HG02840 (cell line): ENCODE data around the gene PAX9.

Experiments used
- ATAC-seq: cut with Tn5 transposase; IDR thresholded peaks from one replicate; pipeline ENCODE4 v1.9.1; 2021; ENCODE audit warnings: mild to moderate bottlenecking, moderate library complexity, moderate number of reproducible peaks; ENCODE audit not compliant: unreplicated experiment, low FRiP score

The PAX9 gene

DNA sequence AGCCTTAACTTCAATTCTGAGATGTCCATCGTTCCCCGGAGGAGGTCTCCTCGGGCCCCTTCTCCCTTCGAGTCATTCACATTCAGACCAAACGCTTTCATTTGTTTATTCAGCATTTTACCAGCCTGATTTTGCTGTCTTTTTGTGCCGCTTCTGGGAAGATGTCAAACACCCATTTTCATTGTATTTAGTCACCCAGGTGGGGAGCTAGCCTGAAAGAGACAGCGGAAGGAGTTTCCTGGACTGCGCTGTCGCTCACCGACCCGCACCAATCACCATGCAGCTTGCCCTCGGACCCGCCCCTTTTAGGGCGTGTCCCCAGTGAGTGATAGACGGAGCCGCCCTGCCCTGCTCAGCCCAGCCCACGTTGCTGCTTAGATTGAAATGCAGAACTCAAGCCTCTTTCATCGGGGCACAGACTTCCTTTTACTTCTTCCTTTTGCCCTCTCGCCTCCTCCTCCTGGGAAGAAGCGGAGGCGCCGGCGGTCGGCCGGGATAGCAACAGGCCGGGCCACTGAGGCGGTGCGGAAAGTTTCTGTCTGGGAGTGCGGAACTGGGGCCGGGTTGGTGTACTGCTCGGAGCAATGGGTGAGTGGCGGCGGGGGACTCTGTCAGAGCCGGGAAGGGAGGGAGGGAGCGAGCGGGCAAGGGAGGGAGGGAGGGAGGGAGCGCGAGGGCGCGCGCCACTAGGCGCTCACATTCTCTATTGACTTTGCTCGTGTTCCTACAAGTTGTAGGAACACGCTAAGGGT lies at the start of gene PAX9:
PAX9 (plus strand) TSS at position 355 of the 752 bp plus-strand sequence; CDS start at position 585, 230 bp downstream.
- ATAC-seq = peak; percentile 76

DNA sequence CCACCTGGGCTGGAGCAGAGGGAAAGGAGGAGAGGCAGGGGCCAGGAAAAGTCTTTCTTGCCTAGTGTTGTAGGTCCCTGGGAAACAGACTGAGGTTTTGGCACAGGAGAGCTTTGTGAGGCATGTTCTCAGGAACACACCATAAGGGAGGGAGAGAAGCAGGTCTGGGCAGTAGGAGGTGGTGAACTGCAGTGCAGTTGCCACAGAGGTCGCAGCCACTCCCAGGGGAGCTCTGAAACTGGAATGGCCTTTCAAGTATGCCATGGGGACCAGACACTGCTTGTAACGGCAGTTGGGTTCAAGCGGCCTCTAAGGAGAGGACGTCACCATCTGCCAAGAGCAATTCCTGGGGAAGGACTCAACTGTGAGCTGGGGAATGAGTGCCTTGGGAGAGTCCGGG lies 43.8 kb upstream of the PAX9 start:
- no peak for ATAC-seq

DNA sequence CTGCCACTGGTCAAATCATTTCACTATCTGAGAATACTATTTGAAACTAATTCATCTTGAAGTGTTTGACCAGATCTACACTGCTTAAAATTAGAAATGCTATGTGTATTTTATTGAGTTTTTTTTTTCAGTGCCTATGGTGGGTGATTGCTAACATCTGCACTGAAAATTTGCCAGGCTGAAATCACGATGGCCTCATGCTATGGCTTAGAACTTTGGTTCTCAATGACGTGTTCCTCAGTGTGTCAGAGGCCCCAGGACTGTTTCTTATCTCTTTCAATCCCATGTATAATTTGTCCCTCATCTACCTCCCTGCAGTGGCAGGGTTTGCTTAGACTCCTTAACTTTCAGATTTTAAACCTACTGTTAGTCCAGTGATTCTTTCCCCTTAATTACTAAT lies 43.0 kb upstream of the PAX9 start:
- ATAC-seq = no peak

DNA sequence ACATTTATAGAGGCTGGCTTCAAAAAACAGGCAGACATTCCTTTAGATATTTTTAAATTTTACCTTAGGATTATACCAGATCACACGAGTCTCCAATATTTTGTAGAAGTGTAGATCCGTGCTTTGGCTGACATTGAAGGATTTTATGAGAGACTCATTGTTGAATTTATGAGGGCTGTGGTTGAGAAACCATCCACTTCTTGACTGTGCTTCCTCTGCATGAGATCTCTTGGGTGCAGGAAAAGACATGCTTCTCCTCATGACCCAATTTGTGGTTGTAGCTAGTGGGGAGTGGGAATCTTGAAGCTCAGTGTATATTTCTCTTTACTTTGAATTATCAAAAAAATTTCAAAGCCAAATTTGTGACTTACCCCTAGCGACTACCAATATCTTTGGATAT lies 42.5 kb upstream of the PAX9 start:
- no peak for ATAC-seq

DNA sequence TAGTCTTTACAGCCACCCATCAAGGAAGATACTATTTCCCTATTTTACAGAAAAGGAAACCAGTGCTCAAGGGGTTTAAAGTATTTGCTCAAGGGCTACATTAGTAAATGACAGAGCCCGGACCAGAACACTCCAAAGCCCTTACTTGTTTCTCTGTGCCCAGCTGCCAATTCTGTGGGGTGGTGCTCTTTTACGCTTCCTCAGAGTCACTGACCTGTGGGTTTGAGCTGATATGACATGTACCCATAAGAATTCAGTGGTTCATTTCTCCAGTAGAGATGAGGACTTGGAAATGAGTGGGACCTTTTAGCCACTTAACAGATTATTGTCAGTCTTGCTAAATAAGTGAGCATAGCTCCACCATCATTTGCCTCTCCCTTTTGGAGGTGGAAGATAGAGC lies 41.8 kb upstream of the PAX9 start:
- ATAC-seq = no peak

DNA sequence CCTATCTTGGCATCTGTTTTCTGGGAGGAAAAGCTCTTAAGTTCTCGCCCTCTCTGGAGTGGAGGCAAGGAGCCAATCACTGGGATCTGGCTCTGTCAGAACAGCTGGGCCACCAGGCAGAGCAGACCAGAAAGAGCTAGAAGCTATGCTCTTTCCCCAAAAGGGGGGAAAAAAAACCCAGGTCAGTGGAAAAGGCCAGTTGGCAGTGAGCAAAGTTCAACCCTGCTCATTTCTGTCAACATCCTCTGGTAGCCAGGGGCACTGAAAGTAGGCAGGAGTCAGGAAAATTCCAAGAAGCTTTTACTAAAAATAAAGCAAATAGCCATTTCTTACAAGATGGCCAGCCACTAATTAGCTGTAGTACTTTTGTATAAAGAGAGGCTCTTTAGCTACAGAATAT lies 36.6 kb upstream of the PAX9 start:
- ATAC-seq = no peak

DNA sequence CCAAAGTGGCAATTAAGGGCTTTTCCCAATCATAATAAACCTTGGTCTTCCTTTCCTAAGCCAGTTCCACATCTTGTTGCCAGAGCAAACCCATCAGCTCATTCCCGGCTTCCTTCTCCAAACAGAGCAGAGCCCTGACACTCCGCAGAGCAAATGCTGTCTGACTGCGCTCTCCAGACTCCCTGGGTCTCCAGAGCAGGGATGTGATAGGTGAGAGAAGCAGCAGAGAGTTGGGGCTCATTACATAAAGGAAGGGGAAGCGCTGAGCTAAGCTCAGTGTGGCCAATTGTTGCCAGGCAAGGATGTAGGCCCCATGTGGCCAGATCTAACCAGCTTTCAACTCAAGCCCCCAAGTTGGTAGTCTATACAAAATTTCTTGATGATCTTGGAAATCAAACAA lies 36.2 kb upstream of the PAX9 start:
- ATAC-seq = no peak

DNA sequence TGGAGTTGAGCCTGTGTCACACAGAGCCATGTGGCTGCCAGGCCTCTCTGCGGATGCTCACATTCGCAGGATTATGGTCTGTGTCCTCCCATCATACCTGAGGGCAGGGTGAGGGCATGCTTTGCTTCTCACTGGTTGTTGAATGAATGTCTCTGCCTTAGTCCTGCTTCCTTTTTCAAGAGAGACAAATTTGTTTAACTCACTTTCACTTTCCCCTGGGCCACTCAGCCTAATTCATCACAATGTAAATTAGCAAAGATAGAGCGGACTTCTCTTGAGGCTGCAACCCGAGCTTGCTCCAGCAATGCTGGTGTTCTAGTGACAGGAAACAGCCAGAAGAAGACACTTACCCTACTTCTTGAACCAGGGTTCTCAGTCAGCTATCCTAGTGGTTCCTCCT lies 35.5 kb upstream of the PAX9 start:
- ATAC-seq = no peak

DNA sequence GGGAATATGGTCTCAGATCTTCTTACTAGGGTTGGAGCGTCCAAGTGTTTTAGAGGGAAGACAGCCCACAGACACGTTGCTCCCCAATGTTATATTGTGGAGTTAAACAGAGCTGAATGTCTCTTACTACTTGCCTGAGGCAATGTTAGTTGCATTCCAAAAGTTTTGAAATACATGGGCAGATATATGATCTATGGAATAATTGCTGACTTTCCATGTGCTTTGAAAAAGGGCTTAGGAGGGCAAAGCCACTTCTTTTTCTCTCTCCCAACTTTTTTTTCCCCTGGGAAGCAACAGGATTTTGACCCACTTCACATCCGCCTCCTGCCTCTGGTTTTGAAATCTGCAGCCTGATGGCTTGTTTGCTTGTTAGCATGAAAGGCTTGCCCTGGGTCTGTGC lies 33.7 kb upstream of the PAX9 start:
- ATAC-seq = no peak

DNA sequence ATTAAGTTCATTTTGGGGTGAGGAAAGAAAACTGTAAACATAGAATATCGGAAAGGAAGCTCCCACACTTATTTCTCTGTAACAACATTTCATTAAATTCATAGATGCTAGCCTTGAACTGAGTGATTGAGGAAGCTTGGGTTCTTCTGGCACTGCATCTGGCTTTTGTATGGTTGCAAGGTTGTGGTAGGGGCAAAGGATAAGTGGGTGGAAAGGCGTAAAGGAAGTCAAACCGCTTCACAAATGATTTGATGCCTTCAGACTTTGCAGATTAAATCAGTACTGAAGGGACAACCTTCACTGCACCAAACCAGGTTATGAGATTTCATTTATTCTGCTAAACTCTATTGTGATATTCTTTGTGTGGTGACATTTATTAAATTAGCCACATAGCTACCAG lies 28.1 kb upstream of the PAX9 start:
- no peak for ATAC-seq

DNA sequence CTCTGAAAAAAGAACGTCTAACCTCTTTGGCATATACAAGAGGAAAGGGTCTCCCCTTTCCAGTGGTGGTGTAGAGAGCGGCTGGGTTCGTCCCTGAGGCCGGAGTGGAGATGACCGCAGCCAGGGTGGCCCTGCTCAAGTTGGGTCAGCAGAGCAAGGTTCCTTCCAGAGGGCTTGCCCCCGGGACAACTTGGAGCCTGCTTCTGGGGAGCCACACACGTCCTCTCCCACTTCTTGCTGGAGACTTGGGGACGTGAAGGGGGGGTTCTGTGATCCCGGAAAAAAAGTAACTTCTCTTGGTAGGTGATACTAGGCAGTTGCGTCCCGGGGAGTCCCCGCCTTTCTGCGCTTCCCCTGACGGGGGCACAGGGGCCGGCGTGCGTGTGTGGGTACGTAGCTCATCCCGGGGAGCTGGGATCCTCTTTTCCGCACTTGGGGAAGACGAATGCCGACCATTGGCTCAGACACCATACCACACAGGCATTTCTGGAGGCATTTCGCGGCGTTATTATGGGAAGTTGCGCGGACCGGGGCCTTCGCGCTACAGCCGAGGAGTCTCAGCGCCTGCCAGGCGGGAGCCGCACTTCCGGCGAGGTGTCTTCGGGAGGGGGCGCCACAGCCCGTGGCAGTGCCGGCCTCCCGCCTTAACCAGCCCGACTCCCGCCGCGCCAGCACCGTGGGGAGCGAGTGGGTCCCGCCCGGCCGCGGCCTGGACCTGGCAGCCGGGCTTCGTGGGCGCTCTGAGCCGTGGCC lies 14.8 kb upstream of the PAX9 start:
- ATAC-seq = no peak

DNA sequence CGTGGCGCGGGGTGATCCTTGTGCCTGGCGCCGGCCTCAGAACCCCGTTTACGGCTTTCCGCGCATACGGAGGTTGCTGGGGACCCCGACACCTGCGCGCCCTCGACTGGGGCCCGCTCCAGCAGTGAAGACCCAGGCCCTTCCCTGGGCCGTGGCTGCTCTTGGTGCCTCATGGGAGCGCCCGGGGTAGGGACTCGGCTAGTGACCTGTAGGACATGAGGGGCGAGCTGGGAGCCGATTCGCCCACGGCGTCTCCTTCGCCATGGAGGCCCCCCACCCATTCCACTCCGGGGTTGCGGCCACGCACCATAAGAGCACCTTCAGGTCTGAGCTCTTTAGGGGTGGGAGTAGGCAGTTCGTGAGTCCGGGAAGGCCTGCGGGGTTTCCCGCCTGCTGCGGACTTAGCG lies 14.2 kb upstream of the PAX9 start:
- ATAC-seq = no peak

DNA sequence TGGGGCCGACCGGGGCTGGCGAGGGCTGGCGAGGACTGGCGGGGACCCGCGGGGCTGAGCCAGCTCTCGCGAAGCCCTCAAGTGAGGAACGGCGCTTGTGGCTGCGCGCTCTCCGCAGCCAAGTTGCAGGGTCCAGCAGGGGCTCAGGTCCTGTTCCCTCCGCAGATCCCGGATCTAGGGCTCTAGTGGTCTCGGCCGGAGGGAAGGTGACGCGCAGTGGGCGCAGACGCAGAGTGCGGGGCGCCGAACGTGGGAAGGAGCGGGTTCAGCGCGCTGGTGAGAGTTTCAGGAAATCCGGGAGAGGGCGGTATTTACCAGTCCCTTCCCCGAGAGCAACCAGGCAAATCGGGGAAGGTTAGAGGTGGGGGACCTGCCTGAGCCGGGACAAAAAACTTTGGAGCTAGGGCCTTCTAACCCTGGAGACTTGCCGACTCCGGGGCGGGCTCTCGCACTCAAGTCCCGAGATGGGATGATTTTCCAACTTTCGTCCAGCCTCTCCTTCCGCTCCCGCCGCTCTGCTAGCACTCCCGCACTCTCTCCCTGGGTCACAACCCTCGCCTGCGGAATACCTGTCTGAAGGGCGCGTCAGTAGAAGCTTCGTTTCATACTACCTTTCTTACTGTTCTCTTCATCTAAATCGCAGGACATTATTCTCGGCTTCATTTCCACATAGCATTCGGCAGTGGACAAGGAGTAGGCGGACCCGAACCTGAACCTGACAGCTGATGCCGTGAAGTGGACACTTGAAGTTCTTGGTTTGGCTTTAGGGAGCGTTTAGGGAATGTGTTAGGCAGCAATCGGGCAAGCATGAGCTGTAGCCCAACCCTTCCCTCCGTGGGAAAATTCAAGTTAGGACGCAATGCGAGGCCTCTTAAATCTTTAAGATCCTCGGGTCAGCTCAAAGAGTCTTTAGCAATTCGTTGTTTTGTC lies 13.6 kb upstream of the PAX9 start:
- no peak for ATAC-seq

DNA sequence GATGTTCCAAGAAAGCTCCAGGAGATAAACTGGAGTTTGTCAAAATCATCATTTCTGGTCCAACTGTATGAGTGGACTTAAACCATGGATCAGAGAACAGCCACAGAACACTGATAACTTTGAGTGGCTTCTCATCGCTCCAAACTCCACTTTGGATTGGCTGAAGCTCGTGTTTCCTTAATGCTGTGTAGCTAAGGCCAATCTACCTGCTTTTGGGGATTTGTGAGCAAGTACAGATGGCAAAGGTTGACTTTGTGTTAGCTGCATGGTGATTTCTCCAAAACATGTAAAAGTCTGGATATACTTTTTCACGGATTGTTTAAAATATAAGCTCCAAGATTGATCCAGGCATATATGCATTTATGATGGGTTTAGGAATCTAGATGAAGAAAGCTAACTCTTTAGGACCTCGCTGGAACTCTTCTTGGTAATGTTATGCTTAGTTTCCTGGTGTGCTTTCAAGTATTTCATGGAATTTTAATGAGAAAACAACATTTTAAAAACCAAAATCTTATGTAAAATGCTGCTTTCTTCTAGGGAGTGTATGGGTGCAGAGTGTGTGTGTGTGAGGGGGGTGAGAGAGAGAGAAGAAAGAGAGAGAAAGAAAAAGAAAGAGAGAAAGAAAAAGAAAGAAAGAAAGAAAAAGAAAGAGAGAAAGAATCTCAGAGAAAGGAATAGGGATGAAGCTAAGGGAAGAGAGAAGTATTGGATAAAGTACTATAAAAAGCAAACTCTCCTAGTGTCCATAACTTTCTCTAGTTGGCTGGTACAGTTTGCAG lies 11.6 kb upstream of the PAX9 start:
- ATAC-seq = no peak

DNA sequence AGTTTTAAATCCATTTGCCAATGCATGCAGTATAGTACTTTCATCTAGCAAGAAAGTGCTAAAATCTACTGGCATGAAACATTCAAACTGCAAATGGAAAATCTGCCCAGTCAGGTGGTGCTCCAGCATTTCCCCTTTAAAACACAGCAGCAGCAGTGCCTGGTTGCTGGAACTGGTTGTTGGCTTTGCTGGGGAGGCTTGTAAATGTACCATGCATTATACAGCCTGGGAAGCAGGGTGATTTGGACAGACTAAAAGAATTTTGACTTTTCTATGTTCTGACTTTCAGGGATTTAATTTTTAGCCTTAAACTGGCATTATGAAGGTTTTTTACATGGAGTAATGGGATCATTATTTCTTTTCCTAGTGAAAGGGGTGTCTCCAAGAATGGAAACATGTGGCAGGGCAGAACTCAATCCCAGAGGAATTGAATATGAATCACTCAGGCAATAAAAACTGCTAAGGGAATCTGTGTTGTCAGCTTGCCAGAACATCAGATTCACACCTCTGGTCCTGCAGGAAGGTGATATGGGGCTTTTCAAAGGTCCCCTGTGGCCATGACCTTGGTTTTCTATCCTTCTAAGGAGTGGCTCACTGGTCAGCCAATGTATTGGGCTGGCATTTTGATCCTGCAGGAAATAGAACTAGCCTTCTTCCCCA lies 9.0 kb upstream of the PAX9 start:
- no peak for ATAC-seq

DNA sequence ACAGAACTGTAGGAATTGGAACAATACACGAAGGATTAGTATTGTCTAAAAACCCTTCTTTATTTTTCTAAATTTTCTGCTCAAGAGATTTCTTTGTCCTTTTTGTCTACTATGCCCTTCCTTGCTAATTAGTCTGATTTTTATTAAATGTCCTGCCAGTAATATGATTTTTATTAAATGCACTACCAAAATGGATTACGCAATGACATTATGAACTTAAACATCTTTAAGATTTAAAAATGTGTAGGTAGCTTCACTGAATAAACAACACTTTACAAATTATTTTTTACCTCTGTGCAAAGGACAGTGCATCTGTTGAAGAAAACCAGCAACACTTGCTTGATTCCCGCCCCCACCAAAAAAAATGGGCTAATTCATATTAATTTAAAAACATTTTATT lies 8.2 kb upstream of the PAX9 start:
- no peak for ATAC-seq

DNA sequence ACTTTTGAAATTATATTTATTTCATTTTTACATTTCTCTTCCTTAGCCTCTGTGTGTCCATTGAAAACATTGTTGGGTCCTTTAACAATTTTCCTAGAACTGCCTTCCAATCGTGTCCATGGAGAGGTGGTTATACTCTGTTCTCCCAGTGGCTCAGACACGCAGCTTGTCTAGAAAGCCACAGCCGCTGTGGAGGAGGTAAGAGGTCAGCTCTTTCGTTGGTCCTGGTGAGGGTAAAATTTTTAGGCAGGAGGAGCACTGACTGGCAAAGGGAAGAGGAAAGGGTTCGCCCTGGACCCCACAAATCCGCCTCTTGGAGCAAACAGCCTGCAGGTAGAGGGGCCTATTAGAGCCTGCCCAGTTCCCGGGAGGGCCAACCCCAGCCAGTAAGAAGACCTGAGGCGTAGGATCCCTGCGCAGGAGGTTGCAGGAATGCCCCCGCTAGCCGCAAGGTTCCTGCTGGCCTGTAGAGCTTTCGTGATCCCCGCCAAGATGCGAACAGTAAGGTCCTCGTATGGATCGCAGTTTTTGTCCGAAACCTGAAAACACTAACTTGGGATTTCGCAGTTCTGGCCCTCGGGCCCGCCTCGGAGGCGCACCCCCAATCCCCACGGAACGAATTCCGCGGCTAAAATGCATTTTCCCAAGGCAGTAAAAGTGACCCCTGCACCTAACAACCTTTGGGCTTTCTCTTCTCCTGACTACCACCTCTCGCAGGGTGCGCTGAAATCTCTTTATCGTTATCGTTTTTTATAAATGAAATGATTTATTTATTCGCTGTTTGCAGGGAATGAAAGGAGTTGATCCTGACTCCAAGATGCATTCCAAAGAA lies 7.5 kb upstream of the PAX9 start:
- no peak for ATAC-seq

DNA sequence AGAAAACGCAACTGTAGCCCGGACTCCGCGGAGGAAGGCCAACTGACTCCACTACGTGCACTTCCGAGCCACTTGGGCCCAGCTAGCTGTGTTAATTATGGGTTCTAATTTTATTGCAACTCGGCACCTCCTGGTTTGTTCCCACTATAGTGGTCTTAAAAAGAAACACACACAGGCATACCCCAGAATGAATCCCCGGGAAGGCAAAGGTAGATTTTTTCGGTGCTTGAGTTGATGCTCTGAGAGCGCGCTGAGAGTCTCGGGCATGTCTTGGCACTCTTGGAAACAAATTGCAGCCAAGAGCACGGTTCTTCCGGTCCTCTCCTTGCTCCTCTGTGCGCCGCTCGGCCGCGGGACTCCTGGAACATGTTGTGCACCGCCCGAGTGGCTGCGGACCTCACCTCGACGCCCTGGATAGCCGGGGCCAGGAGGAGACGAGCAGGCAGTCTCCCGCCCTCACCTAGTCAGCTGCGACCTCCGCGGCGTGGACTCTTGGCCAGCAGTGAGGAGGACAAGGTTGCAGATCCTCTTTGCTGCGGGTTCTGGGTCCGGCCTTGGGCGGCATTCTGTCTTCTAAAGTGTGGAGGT lies 6.8 kb upstream of the PAX9 start:
- ATAC-seq = no peak

DNA sequence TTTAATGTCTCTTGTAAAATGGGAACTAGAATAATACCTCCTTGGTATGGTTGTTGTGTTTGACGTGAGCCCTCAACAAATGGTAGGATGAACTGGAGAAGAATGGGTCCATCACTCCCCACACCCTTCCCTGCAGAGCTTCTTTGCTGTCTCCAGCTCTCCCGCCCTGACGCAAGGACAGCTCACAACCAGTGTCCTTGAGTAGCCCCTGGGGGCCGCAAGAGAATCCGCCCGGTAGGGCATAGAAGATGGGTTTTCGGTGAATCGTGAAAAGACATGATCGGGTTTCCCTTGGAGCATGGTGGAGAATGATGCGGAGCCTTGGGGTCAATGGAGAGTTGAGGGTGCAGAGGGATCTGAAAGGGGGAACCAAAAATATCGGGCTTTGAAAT lies 6.1 kb upstream of the PAX9 start:
- ATAC-seq = no peak
